NCI-H2227 treated with DMSO at 0.1 percent for 48 hours (cell line): ENCODE measurements around the gene DEFB128.
A peak's percentile ranks its signal among the peaks of the same experiment; 100 is the strongest.
"Not testable (repeated sequence)": the region's sequence is repeated elsewhere in the genome, so short reads cannot be mapped to it uniquely, and the experiment has no call there.

Source experiments
- DNase-seq: peaks from one replicate; lab custom pipeline; 2025; lab: John Stamatoyannopoulos, UW

Gene DEFB128

DNA sequence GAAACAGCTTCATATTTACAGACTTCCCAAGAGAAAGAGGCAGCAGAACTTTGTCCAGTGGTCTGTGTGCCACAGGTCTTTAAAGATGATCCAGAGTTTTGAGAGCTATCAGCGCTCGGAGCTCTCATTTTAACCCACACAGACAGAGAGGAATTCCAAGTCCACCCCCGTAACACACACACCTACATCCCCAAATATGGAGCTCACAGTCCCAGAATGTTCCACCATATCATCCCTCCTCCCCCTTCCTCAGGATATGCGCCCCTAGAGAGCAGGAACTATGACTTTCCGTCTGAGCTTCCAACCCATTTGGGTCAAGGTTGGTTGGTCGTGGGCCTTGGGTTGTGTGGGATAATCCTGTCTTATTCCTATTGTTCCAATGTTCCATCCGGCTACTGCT is at the start of gene DEFB128:
DEFB128 (minus strand) TSS at position 101 of the 400 bp plus-strand sequence; CDS start at position 13, 88 bp downstream.
- no peak for DNase-seq

DNA sequence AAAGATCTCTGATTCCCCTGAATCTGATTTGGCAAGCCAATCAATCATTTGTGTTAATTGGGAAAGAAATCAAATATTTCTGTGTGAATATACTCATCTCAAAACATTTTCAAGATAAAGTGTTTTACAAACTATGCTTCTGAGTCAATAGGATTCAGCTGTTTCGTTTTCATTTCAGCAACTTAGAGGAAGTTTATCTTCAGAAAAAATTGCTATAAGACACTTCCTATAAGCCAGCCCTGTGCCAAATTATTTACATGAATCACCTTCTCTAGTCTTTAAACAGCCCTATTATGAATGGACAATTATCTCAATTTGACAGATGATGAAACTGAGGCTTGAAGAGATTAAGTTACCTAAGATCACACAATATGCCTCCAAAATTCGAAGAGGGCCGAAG is 48.4 kb upstream of the DEFB128 start:
- no peak for DNase-seq

DNA sequence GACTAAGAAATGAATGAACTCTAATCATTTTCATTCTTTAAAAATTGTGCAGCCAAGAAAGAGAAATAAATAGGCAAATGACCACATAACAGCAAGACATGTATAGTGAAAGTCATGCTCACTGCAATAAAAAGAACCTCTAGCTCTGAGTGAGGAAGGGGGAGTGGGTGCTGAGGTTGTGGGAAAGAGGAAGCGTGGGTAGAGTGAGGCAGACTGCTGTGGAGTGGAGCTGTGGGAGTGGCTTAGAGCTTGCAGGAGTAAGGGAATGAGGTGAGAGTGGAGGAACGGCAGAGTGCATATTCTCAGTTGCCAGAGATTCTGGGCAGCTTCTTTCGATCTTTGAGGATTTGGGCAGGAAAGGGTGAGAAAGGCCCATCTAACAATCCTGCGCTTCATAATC is 48.0 kb upstream of the DEFB128 start:
- DNase-seq, result no peak

DNA sequence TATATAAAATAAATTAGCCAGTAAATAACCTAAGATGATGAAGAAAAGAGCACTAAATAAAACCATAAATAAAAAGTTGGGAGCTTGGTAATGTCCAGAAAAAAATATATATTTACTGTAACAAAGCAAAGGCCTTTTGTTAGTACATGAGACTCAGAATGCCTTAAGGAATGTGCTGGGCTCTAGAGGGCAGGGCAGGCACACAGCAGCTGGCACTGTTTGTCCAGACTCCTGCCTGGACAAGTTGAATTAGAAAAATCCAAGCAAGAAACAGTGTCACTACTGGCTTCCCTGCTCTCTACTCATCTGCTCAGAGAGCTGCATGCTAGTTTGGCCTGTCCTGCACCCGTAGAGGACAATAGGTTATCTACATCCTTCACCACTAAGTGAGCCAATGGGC is 46.4 kb upstream of the DEFB128 start:
- no peak for DNase-seq

DNA sequence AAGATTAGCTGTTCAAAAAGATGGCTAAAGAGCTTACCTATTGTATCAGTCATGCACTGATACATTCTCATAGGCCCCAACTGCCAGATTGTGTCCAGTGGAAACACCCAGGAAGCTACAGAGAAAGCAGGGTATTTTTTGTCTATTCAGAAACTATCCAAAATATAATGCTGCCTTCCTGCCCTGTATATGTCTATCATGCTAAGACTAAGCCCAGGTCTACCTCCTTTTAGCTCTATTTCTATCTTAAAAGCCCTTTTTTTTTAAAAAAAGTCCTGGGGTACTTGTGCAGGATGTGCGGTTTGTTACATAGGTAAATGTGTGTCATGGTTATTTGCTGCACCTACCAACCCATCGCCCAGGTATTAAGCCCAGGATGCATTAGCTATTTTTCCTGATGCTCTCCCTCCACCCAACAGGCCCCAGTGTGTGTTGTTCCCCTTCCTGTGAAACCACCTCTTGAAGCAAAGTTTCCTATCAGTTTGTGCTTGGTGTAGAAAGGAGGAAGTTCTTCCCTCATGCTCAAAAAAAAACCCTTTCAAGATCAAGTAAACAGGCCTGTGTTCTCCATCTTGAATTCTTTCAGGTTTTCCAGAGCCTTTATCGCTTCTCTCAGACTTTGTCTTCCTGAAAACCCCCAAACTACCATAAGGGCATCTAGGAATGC is 38.1 kb upstream of the DEFB128 start:
- DNase-seq, result no peak

DNA sequence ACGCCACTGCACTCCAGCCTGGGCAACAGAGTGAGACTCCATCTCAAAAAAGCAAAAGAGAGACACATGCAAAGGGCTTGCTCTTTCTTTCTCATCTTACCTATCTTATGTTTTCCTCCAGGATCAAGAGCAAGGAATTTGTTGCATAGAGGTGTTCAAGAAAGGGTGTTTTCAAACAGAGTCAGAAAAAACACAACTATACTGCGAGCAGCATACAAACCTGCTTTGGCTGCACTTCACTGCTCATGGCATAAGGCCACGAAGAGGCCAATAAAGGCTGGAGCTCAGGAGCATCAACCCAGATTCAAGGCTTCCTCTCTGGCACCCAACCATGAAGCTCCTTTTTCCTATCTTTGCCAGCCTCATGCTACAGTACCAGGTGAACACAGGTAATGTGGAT is 37.4 kb upstream of the DEFB128 start, which contains the start of gene DEFB129:
DEFB129 (plus strand) TSS at position 301 of the 400 bp plus-strand sequence; CDS start at position 332, 31 bp downstream.
- no peak for DNase-seq

DNA sequence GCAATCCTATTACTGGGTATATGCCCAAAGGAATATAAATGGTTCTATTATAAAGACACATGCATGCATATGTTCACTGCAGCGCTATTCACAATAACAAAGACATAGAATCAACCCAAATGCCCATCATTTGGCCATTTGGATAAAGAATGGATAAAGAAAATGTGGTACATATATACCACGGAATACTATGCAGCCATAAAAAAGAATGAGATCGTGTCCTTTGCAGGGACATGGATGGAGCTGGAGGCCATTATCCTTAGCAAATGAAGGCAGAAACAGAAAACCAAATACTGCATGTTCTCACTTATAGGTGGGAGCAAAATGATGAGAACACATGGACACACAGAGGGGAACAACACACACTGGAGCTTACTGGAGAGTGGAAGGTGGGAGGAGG is 36.4 kb upstream of the DEFB128 start:
- not testable (repeated sequence) for DNase-seq

DNA sequence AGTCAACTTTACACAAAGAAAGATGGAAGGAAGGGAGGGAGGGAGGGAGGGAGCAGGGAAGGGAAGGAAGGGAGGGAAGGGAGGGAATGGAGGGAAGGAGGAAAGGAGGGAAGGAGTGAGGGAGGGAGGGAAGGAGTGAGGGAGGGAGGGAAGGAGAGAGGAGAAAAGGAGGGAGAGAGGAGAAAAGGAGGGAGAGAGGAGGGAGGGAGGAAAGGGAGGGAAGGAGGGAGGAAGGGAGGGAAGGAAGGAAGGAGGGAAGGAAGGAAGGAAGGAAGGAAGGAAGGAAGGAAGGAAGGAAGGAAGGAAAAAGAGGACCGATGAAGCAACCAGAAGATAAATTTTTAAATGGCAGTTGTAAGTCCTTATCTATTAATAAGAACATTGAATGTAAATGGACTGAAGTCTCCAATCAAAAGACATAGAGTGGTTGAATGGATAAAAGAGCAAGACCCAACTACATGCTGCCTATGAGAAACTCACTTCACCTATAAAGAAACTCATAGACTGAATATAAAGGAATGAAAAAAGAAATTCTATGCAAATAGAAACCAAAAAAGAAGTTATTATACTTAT is 31.8 kb upstream of the DEFB128 start:
- no peak for DNase-seq

DNA sequence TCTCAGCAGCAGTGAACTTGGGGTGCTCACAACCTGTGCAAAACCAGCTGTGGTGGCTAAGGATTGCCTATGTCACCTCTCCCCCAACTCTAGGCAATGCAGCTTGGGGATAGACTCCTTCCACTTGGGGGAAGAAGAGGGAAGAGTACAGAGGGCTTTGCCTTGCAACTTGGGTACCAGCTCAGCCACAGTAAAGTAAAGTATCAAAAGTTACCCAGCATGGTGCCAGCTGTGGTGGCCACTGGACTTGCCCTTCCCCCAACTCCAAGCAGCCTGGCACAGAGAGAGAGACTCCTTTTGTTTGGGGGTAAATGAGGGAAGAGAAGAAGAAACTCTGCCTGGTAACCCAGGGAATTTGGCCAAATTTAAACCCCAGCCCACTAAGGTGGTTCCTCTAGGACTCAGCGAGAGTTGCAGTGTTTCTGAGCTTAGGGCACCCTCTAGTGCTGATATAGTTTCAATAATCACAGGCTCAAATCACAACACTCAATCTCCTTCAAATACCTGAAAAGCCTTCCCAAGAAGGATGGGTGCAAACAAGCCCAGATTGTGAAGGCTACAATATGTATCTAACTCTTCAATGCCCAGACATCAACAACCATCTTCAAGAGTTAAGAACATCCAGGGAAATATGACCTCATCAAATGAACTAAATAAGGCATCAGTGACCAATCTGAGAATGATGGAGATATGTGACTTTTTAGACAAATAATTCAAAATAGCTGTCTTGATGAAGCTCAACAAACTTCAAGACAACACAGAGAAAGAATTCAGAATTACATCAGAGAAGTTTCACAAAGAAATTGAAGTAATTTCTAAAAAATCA is 30.0 kb upstream of the DEFB128 start:
- peak; percentile 34 for DNase-seq

DNA sequence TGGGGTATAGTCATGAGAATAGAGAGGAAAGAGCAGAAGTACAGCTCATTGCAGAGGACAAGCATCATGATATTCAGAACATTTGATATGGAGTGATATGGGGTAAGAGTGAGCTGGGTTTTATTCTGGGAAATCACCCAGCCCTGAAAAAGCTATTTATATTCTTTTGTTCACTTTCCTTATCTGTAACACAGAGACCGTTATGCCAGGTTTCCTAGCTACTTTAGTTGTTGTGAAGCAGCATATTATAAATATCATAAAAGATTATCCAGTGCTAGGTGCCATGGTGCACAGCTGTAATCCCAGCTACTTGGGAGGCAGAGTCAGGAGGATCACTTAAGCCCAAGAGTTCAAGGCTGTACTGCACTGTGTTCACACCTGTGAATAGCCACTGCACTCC is 27.8 kb upstream of the DEFB128 start:
- no peak for DNase-seq

DNA sequence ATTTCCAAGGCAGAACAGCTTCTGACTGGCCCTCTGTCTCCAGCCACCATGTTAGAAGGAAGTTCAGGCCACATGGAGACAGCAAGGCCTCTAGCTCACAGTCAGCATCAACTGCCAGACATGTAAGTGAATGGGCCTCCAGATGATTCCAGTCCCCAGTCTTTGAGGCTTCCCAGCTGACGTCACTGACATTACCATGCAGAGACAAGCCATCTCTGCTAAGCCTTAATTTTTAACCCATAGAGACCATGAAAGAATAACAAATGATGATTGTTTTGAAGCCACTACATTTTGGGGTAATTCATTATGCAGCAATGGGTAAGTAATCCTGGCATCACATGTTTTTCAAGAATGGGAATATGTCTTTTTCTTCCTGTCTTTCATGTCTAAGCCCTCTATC is 26.3 kb upstream of the DEFB128 start:
- no peak for DNase-seq

DNA sequence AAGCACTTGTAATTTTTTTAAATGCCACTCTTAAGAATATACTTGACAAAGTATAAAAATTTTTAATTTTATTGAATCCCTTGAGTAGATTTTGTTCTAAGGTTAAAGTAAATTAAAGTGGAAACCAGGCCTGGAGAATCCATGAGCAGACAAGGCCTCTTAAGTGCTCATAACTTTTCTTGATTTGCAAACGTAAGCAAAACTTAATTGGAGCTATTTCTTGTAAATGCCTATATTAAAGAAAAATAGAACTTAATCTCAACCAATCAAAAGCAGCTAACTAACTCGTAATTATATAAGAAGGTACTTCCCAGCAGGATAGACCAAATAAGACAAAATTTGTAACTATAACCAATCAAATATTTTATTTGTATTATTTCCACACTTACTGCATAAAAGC is 24.9 kb upstream of the DEFB128 start:
- no peak for DNase-seq

DNA sequence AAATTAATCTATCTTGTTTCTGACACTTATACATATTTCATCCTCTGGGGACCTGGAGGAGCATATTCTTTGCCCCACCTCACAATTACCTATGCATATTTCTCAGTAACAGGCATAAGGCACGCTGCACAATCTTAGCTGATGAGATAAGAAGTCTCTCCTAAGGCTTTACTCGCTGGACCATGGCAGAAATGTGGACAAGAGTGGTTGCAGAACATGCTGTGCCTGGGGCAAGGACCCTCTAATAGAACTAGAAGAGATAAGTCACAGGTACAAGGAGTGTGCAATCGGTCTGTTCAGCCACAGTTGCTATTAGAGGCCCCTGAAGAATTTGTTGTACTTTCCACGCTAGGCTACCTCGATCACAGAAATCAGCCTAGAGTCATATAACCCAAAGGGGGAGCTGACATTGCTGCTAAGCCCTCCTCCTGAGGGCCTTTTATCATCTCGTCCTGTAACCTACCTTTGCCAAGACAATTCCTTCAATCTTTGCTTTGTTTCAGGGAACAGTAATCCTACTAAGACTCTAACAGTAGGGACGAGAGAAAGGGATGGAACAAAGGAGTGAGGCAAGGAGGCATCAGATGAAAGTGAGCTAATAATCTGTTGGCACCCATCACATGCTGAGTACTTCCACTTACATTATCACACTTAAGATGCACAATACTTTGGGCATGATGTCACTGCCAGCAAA is 21.4 kb upstream of the DEFB128 start:
- DNase-seq, result no peak

DNA sequence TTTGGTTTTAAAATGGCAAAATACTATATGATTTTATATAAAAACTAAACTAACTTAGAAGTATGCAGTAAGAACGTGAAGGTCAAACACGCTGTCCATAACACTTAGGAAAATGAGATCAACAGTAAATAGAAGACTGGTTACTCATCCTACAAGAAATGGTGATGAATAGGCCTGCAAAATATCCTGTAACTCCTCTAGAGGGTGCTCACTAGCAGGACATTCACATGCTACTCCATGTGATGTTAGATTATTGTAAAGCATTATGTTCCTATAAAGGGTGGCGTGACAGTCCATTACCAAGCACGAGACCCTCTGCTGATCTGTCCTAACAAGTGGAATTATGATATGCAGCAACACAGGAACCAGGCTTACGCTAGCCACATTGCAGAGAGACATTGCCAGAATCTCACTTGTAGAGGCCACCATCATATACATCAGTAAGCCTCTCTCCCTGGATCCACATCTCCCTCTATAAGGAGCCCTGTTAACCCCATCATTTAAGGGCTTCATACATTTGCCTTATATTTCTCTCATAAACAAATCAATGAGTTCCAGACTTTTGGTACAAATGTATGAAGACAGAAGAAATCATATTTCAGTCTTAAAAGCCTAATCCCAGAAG is 19.5 kb upstream of the DEFB128 start:
- peak; percentile 37 for DNase-seq

DNA sequence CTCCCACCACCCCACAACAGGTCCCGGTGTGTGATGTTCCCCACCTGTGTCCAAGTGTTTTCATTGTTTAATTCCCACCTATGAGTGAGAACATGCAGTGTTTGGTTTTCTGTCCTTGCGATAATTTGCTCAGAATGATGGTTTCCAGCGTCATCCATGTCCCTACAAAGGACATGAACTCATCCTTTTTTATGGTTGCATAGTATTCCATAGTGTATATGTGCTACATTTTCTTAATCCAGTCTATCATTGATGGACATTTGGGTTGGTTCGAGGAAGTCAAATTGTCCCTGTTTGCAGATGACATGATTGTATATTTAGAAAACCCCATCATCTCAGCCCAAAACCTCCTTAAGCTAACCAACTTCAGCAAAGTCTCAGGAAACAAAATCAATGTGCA is 14.1 kb upstream of the DEFB128 start:
- not testable (repeated sequence) for DNase-seq

DNA sequence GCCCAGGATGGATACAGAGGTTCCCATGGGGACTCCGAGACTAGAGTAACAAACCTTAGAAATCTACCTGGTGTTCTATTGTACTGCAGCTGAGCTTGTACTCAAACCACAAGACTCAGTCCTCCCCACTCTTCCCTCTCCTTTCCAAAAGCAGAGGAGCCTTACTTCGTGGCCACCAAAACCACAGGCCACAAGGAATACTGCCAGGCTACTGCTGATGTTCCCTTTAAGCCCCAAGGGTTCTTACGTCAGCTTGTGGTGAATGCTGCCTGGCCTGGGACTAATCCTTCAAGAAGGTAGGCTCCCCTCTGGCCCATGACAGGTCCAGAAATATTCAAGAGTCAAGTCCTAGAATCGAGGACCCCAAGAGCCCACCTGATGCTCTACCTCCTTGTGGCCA is 10.5 kb upstream of the DEFB128 start:
- no peak for DNase-seq

DNA sequence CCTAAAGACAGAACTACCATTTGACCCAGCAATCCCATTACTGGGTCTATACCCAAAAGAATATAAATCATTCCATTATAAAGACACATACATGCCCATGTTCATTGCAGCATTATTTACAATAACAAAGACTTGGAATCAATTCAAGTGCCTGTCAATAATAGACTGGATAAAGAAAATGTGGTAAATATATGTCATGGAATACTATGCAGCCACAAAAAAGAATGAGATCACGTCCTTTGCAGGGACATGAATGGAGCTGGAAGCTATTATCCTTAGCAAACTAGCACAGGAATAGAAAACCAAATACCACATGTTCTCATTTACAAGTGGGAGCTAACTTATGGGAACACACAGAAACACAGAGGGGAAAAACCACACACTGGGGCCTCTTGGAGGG is 8.7 kb upstream of the DEFB128 start:
- DNase-seq, result no peak

DNA sequence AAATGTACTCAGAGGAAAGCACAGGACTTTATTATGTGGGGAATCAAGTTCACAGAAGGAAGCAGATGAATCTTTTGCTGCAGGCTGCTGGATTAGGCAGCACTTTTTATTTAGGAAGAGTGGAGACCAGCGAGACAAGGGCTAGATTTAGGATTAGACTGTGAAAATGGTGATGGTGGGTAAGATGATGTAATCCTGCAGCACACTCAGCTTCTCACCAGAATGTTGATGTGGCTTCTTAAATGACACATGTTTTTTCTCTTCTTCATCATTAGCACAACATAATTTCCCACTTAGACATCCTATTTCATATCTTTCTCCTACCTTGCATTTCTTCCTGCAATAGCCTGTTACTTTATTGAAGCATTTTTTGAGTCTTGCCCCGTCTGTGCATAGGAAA is 1.8 kb downstream of the DEFB128 start:
- DNase-seq, result no peak

DNA sequence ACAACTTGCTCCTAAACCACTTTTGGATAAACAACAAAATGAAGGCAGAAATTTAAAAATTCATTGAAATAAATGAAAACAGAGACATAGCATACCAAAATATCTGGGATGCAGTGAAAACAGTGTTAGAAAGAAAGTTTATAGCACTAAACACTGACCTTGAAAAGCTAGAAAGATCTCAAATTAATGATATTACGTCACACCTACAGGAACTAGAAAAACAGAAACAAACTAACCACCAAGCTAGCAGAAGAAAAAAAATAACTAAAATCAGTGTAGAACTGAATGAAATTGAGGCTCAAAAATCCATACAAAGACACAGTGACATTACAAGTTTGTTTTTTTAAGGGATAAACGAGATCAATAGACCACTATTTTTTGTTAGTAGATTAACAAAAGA is 5.2 kb downstream of the DEFB128 start:
- DNase-seq, result no peak

DNA sequence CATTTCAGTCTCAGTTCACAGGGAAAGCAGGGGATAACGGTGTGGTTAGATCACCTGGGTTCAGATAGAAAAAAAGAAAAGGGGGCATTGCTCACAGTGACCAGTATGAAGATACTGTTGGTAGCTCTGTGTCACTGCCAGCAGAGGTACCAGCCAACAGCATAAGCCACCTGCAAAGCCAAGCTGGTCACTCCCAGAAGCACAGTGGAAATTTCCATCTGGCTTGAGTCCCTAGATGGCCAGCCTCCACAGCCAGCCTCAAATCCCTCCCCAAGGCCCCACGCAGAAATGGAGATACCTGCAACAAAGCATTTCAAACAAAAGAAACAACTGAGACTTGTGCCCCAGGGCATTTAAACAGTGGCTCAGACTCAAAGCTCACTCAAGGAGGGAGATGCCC is 20.6 kb downstream of the DEFB128 start:
- DNase-seq, result no peak

DNA sequence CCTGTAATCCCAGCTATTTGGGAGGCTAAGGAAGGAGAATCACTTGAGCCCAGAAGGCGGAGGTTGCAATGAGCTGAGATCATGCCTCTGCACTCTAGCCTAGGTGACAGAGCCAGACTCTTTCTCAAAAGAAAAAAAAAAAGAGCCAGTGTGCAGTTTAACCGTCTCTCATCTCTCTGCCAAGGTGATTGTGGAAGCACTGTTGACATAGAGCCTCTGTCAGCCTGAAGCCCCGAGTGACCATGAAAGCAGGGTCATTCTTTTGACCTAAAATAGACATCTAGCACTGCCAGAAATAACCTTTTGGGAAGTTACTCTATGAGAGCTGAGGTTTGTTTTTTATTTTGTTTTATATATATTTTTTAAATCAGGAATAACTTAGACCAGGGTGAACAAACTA is 24.9 kb downstream of the DEFB128 start:
- DNase-seq, result no peak

DNA sequence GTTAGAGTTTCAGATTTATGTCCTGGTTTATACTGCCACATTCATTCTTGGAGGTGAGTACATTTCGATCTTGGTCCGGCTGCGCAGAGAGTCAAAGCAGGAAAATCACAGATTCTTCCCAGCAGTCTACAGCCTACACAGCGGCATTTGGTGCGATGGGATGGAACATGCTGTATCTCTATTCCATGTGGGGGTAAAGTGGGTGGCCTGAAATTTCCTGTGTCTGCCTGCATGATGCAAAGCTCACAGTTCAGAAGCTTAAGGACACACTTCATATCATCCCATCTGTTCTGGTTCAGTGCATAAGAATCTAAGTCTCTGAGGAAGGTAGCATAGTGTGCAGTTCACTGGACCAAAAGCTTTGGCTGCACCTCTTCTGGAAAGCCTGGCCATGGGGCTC is 32.4 kb downstream of the DEFB128 start, which contains the start of gene DEFB127:
DEFB127 (plus strand) TSS at position 301 of the 400 bp plus-strand sequence; CDS start at position 392, 91 bp downstream.
- no peak for DNase-seq
